Transverse colon (tissue), 3 donors: Measurements from ENCODE around the gene LRRC63.

Source experiments
- POLR2A ChIP-seq: fragments of 450-650 bp; IDR thresholded peaks from one replicate; pipeline ENCODE4 v1.6.1; 2016; ENCODE audit warnings: antibody characterized with exemption, mild to moderate bottlenecking, moderate library complexity
- POLR2AphosphoS5 ChIP-seq, 3 donors: sonication (generic); formaldehyde crosslinking; IDR thresholded peaks; one replicate each; pipeline ENCODE4 v1.6.1; 2016; ENCODE audit warnings: antibody characterized with exemption in 3 of 3

DNA sequence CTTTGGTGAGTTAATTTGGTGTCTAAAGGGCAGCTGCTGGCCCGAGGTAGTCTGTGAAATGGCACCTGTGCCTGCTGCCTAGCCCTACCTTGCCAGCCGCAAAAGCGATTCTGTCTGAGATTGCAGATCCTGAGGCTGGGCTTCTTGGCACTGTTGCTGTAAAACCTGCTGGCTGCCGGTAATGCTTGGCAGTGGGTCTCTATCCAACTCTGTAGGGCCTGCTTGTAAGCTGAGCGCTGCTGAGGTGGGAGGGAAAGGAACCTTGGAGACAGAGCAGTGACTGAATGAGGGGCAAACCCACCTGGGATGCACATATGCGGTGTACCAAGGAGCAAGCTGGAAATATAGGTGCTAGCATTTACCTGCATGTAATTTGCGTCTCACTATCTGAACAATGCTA is 41.5 kb upstream of the LRRC63 start:
- TF ChIP-seq POLR2A (no peak), POLR2AphosphoS5 (IDR thresholded peaks at IDR 0.05) (no peak)
